ENCODE data around the gene GDF15. TPM values are rescaled to one million over a fixed set of nuclear protein-coding genes. Genes with fewer than 3 reads are reported as not detected.

Gene GDF15
- total and polyA plus RNA-seq, 2 donors (not counting 1 experiment from before 2014, with no cell fraction given), result 0.19 TPM; not detected in 1

GRCh38 chr19:18425515-18426415 is 39.8 kb downstream of the GDF15 start:
- Histone ChIP-seq H3K27ac (ENCODE audit: low read length in 2 of 2) (no peak overlapping the region), H3K9ac (ENCODE audit: low read length) (no peak overlapping the region), H4K20me1 (ENCODE audit: control insufficient read depth, insufficient read depth, low read length, poor library complexity, severe bottlenecking) (peaks cover 32% of the 10 kb centered on the region), H3K4me1 (ENCODE audit: control insufficient read depth in 2 of 2, insufficient read depth in 2 of 2, low read length in 2 of 2) (peaks cover 30 to 48% of the 10 kb centered on the region in 2 donors), H3K36me3 (replicated peaks in 1 of 2; ENCODE audit: control extremely low read depth in 1 of 2, control insufficient read depth in 1 of 2, extremely low read depth in 1 of 2, insufficient read depth in 2 of 2, low read length in 1 of 2) (no peaks in the 10 kb centered on the region), H3K9me3 (ENCODE audit: control extremely low read depth in 1 of 3, control insufficient read depth in 2 of 3, insufficient read depth in 1 of 3, low read length in 2 of 3) (no peaks in the 10 kb centered on the region), H3K79me2 (ENCODE audit: control insufficient read depth, insufficient read depth, low read length) (peaks cover 21% of the 10 kb centered on the region), H2AFZ (ENCODE audit: insufficient read depth, low read depth, low read length, poor library complexity, severe bottlenecking) (no peak overlapping the region), H3K4me2 (replicated peaks; ENCODE audit: low read depth, low read length, poor library complexity, severe bottlenecking) (no peak overlapping the region), H3K4me3 (ENCODE audit: control extremely low read depth in 1 of 5, extremely low read depth in 1 of 5, insufficient read depth in 1 of 5, low read depth in 2 of 5, low read length in 4 of 5) (no peak overlapping the region), H3K27me3 (replicated peaks in 1 of 4; ENCODE audit: control extremely low read depth in 1 of 4, control insufficient read depth in 3 of 4, insufficient read depth in 4 of 4, low read length in 3 of 4) (no peaks in the 10 kb centered on the region)
- Mint-ChIP-seq H3K4me3 (no peak overlapping the region), H3K9me3 (ENCODE audit: insufficient read depth) (no peaks in the 10 kb centered on the region), H3K27me3 (no peaks in the 10 kb centered on the region), H3K27ac (peak overlapping the region; percentile 46), H3K4me1 (peaks cover 37% of the 10 kb centered on the region)
- peak; percentile 37 for DNase-seq
- TF ChIP-seq CTCF (IDR thresholded peaks at IDR 0.05) (no peak), EZH2 (IDR thresholded peaks at IDR 0.05; ENCODE audit: borderline replicate concordance, insufficient read depth, low read depth, low read length, poor library complexity, severe bottlenecking) (no peak)
- no peak for ATAC-seq (ENCODE audit: low read depth)
- WGBS (ENCODE audit: insufficient coverage), result 61% methylated on average over 15 of the region's 18 CpGs
- POLR2A ChIA-PET, result no interaction called here
- CTCF ChIA-PET, result interaction anchor here (0.6 to 2.4 kb wide), 2 partner anchors 37 to 155 kb away, joined by 3 to 7 read pairs; no protein-coding TSS in a partner anchor
- intact Hi-C loops (cut with micrococcal nuclease), result no loop called here

- no peak overlapping the region for H3K4me3 ChIP-seq (ENCODE audit: control extremely low read depth in 1 of 5, extremely low read depth in 1 of 5, insufficient read depth in 1 of 5, low read depth in 2 of 5, low read length in 4 of 5)
- peaks cover 30% of the 10 kb centered on the region for H3K4me1 Mint-ChIP-seq
- no peak overlapping the region for H3K27ac ChIP-seq (ENCODE audit: low read length in 2 of 2)
- DNase-seq (peak; percentile 37), ATAC-seq (ENCODE audit: low read depth) (no peak)
- ChIA-PET POLR2A (no interaction called here), CTCF (interaction anchor here (0.6 to 2.4 kb wide), 2 partner anchors 38 to 156 kb away, joined by 3 to 7 read pairs; no protein-coding TSS in a partner anchor)
- no peak for TF ChIP-seq EZH2 (IDR thresholded peaks at IDR 0.05; ENCODE audit: borderline replicate concordance, insufficient read depth, low read depth, low read length, poor library complexity, severe bottlenecking)
- no peak for TF ChIP-seq CTCF (IDR thresholded peaks at IDR 0.05)
- no peak overlapping the region for H3K4me3 Mint-ChIP-seq
- no peak overlapping the region for H2AFZ ChIP-seq (ENCODE audit: insufficient read depth, low read depth, low read length, poor library complexity, severe bottlenecking)
- H3K9me3 ChIP-seq (ENCODE audit: control extremely low read depth in 1 of 3, control insufficient read depth in 2 of 3, insufficient read depth in 1 of 3, low read length in 2 of 3), result no peaks in the 10 kb centered on the region
- H3K9me3 Mint-ChIP-seq (ENCODE audit: insufficient read depth), result no peaks in the 10 kb centered on the region
- peaks cover 22% of the 10 kb centered on the region for H3K79me2 ChIP-seq (ENCODE audit: control insufficient read depth, insufficient read depth, low read length)
- WGBS (ENCODE audit: insufficient coverage), result 95% methylated on average over 8 of the region's 8 CpGs
- peaks cover 25% of the 10 kb centered on the region for H4K20me1 ChIP-seq (ENCODE audit: control insufficient read depth, insufficient read depth, low read length, poor library complexity, severe bottlenecking)
- H3K9ac ChIP-seq (ENCODE audit: low read length), result no peak overlapping the region
- peaks cover 28 to 41% of the 10 kb centered on the region in 2 donors for H3K4me1 ChIP-seq (ENCODE audit: control insufficient read depth in 2 of 2, insufficient read depth in 2 of 2, low read length in 2 of 2)
- no peak overlapping the region for H3K4me2 ChIP-seq (replicated peaks; ENCODE audit: low read depth, low read length, poor library complexity, severe bottlenecking)
- intact Hi-C loops (cut with micrococcal nuclease), result no loop called here
- no peaks in the 10 kb centered on the region for H3K27me3 Mint-ChIP-seq
- no peaks in the 10 kb centered on the region for H3K36me3 ChIP-seq (replicated peaks in 1 of 2; ENCODE audit: control extremely low read depth in 1 of 2, control insufficient read depth in 1 of 2, extremely low read depth in 1 of 2, insufficient read depth in 2 of 2, low read length in 1 of 2)
- peak overlapping the region; percentile 46 for H3K27ac Mint-ChIP-seq
- no peaks in the 10 kb centered on the region for H3K27me3 ChIP-seq (replicated peaks in 1 of 4; ENCODE audit: control extremely low read depth in 1 of 4, control insufficient read depth in 3 of 4, insufficient read depth in 4 of 4, low read length in 3 of 4)
These were observed 40.4 kb downstream of the GDF15 start for GRCh38 chr19:18426416-18426767.
